Amniotic epithelial cell (primary cell): ENCODE measurements around the gene CPED1.
"Not testable (repeated sequence)": the region's sequence is repeated elsewhere in the genome, so short reads cannot be mapped to it uniquely, and the experiment has no call there.

Experiments
- DNase-seq: peaks from one replicate; pipeline ENCODE4 v3.0.0-alpha.2; 2010; ENCODE audit warnings: low read depth

The CPED1 gene

DNA sequence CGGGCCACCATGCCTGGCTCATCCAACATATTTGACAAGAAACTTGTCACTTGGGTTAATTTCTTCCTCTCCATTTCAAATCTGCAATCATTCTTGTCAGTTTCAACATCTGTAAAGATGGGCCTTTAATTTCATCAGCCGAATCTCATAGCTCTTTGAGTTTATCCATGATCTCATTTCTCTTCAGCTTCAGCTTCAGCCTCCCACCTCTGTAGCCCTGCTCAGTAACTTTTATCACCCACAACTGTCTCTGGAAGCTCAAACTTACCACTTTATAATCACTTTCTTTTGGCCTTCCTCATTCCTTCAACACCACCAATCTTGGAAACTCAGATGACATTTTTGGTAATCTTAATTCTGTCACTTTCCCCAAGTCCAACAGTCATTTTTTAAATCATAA, 83.2 kb downstream of the CPED1 start:
- DNase-seq: no peak

DNA sequence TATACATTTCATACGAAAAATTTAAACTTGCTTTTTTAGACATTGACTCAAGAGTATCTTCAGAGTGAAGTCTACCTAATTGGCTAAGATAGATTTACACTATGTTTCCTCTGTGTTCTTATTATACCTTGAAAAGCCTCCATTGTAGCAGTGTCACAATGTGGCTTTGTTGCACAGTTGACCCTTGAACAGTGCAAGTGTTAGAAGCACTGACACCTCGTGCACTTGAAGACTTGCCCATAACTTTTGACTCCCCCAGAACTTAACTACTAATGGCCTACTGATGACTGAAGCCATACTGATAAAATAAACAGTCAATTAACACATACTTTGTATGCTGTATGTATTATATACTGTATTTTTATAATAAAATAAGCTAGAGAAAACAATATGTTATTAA, 84.3 kb downstream of the CPED1 start:
- no peak for DNase-seq

DNA sequence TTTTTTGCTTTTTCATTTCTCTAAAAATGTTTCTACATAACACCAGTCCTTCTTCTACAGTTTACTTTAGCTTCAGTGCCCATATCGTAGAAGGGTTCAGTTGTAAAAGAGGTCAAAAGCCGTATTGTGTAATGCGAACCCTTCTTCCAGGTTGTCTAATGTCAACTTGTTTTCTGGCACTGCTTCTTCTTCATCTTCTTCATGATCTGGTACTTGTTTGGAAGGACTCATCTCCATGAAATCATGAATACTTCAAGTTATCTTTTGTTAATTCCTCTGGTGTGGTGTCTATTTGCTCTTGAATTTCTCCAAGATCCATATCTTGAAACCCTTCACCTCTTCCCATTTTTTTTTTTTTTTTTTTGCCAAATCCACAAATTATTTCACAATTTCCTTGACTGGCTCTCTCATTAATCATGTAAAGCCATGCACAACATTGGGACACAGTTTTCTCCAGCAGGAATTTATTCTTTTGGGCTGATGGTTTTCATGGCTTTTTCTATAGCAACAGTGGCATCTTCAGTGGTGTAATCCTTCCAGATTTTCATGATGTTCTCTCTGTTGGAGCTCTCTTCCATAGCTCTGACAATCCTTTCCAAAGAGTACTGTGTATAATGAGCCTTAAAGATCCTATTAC, 85.1 kb downstream of the CPED1 start:
- peak; percentile 53 for DNase-seq

DNA sequence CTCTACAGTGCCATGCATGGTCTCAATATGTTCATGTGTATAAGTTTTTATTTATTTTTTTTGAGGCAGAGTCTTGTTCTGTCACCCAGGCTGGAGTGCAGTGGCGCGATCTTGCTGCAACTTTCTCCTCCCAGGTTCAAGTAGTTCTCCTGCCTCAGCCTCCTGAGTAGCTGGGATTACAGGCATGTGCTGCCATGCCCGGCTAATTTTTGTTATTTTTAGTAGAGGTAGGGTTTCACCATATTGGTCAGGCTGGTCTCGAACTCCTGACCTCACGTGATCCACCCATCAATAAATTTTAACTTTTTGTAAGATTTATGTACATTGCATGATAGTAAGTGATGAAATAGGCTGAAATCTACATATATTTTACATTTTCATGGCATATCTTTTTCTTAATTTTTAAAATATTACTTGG, 86.9 kb downstream of the CPED1 start:
- DNase-seq: not testable (repeated sequence)

DNA sequence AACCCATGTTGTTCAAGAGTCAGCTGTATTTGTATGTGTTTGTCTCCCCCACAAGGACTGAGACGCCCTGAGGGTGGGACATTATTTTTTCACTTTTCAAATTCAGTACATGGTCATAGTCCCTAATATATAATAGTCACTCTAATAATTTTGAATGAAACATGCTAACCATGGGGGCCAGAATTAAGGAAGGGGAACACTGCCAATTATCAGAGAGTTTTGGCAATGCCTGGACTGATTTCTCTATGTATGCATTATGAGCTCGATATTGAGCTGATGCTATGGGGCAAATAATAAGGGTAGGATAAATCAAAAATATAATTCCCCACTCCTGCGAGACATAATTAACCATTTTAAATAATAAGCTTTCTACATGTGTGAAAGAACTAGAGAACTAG, 87.4 kb downstream of the CPED1 start:
- no peak for DNase-seq

DNA sequence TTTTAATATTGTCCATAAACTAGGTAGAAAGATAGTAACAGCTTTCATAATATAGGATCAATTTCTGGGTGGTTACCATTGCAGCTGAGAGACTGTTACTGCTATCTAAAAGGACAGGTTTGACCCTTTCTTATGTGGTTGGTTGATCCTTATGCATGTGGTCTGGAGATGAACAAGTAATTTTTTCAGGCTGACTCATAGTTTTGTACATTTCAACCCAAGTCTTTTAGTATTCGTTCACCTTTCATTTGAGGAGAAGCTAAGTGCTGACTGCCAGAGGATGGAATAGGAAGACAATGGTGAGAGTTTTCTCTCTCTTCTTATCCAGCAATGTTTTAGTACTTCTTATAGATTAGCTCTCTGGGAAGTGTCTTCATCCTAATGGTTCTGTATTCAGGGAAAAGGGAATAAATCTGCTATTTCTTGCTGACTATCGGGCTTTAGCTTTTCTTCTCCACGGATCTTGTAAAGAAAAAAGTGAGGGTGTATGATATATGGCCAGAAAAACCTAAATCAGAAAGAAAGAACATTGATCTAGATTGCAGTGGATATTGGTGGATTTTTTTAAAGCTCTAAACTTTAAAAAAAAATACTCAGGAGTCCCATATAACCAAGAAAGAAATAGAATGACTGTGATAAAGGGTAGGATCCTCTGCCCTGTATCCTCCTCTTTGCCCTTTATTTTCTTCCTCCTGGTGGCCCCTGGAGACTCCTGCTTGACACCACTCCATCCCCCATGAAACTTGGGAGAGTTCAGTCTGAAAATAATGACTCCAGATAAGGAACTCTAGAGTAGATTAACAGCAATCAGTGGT, 88.0 kb downstream of the CPED1 start:
- peak; percentile 83 for DNase-seq

DNA sequence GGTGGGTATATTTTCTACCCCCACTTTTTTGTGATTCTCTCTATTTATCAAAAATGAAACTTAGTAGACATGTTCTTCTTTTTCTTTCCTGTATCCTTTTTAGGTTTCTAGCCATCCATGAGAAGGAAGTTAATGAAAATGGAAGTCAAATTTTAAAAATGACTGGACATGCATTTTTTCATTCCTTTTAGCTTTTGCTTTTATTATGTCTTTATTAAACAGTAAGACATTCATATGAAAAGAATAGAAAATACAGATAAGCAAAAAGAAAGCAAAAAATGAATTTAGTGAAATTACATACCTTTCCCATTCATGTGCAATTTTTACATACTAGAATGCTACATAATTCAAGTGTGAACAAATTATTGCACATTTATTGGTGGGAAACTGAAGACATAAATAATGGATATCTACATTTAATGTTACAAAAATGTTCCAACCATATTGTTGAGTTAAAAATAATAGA, 88.7 kb downstream of the CPED1 start:
- DNase-seq: no peak

DNA sequence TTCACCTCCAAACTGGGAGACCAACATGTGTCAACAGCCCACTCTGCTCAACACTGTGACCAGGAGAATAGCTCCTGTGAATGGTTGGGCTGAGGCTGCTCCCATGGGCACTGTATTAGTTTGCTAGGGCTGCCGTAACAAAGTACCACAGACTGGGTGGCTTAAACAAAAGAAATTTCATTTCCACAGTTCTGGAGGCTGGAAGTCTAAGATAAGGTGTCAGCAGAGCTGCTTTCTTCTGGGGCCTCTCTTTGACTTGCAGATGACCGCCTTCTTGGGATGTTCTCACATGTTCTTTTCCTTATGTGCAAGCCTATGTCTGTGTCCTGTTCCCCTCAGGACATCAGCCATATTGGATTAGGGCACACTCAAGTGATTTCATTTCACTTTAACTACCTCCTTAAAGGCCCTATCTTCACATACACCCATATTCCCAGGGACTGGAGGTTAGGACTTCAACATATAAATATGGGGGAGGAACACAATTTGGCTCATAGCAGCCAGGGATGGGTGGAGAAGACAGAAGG, 90.3 kb downstream of the CPED1 start:
- DNase-seq: no peak

DNA sequence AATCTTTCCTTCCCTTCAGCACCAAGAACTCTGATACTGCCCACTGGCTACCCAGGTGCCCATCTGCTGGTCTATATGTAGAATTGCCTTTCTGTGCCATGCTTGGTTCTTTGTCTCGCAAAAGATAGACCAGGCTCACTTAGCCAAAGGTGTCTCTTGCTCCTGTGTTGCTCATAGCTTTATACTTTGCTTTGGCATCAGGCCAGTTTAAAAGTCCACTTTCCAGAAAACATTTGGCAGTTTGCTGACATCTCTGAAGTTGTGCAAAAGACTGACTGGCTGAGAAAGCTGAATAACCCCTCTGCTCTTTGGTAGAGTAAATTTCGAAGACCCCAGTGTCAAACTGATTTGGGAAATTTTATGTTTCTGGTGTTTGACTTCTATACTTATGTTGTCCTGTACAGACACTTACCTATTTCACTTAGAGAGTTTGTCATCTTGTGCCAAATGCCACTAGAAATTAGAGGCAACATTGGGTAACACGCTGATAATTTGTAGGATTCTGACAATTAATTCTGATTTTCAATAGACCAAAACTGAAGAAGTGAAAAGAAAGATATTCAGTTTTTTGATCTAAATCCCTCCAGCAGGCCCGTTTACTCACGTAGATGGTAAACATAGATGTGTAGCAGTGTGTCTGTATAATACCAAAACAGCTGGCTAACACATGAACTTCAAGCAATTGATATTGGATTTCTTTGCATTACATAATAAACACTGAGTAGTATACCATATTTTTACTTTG, 91.1 kb downstream of the CPED1 start:
- DNase-seq: peak; percentile 37

DNA sequence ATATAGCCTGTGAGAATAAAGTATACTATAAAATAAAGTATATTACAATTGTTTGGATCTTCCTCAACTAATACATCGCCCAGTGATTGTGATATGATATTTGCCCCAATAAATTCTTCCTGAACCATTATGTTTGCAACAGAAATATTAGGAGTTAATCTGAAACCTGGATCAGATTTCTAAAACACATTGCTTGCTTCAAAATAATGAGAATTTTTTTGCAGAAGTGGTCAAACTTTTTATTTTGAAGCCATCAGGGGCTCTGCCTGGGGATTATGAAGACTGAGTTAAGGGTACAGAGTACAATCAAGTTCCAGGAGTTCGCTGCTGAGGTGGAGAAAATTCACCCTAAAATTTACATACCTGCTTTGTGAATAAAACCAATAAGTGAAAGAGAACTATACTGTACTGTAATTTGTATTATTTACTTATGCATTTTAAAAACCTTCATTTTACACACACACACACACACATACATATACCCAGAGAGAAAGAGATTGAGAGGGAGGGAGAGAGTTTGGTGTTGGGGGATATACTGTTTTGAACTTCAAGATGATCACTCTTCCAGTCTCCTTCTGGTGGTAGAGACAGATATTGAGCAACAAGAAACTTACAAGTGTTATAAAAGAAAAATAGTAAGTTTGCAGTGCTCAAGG, 91.9 kb downstream of the CPED1 start:
- DNase-seq: no peak

DNA sequence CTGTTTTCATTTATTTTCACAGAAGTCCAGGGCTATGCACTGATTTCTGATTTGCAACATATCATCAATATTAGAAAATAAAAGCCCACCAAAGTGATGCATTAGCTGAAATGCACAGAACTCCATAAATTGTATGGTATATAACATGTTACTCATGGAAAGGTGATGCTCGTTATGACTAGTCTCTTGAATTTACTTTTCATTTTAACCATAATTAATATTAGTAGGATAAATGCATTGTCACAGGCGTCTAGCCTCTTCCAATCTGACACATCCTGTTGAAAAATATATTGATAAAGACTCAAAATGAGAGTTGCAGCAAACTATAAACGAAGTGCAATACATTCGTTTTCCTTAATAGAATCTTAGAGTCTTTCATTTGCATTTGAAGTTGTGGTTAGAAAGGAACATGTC, 92.4 kb downstream of the CPED1 start:
- no peak for DNase-seq

DNA sequence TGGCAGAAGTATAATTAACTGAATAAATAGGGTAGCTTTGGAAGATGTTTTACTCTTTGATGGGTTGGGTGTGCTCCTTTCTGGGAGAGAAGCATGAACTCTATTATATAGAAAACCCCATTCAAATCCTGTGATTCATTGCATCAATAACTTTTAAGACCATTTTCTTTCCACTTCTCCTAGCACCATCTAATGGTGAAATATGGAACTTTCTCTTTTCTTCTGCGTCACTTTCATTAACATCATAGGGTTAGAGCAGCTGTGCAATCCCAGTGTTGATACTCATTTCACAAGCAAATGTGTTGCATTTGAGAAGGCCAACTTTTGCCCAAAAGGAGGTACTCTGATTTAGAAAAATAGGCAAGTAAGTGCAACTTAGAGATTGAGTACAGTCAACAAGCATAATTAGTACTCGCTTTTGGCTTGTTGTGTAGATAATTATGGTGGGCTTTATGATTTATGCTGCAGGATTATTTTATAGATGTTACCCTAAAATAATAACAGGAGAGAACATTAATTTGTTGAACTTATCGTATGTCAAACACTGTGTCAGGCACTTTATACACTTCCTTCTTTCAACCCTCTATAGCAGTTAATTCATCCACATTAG, 92.9 kb downstream of the CPED1 start:
- DNase-seq: peak; percentile 75

DNA sequence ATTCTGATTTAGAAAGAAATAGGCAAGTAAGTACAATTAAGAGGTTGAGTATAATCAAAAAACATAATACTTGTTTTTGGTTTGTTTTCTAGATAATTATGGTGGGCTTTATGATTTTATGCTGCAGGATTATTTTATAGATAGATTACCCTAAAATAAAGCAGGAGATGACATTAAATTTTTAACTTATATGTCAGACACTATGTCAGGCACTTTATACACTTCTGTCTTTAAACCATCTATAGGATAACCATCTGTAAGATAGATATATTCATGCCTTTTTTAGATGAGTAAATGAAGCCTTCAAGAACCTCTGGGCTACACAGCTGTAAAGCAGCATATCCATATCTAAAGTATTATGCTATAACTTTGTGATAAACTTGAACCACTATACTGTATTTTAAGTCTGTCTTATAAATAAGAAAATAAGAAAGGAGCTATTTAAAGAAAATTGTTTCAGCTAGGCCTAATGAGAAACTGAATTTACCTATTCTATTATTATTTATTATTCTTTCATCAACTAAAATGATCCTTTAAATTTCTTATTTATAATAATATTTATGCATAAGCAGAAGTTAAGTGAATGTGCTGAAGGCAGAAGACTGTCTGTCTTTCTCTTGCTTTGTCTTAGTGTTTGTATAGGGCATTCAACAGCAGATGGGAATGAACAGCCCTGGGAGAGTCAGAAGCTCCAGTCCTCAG, 94.0 kb downstream of the CPED1 start:
- no peak for DNase-seq

DNA sequence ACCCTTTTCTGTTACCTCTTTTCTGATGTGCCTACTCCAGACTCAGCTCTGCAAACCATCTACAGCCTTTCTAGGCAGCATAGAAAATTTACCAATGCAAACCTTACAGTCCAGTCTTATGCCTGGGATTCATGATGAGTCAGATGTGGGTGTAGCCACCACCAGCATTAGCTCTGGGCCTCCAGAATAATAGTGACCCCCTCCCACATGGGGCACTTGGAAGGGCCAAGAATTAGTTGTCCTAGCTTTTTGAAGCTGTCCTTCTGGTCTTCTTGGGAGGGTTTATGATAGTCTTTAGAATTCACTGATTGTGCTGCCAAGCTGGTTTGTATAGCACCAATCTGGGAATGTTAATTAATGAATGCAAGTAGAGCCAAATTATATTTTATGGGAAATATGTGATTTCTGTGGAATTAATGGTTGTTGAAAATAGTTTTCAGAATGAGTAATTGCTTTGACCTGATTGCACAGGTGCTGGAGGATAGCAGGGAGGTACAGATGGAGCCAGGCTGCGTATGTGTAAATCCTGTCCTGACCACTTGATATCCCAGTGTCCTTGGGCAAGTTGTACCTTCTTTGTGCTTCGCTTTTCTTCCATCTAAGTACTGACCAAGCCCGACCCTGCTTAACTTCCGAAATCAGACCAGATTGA, 94.8 kb downstream of the CPED1 start:
- peak; percentile 58 for DNase-seq

DNA sequence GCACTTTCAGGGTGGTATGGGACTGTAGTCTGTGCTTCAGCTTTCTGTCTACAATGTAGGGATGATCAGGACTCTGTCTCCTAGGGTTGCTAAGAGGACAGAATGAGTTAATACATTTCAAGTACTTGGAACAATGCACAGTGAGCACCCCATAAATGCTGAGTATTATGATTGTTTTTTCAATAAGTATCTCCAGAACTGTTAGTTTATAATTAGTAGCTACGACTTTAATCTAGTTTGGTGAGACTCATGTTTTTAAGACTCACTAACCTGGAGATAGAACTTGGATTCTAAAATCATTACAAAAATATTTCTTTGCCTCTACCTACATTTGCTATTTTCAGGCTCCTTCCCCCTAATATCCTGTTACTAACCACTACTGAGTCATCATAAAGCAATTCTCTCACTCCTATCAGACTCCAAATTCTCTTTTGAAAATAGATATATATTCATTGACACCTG, 95.3 kb downstream of the CPED1 start:
- DNase-seq: peak; percentile 26

DNA sequence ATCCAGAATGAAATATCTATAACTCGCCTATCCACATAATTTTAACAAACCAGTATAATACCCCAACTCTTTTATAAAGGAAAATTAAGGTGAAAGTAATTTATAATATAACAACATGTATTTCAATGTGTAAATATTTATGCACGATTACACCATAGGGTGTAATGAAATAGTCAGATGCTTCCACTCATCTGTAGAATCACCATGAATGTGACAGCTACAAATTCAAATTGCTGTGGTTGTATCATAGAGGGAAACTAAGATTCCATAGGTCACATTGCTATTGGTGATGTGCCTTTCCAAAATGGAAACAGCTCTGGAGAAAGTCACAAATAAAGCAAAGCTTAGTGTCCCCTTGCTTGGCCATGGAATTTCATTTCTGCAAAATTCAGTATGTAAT, 95.7 kb downstream of the CPED1 start:
- DNase-seq: peak; percentile 36

DNA sequence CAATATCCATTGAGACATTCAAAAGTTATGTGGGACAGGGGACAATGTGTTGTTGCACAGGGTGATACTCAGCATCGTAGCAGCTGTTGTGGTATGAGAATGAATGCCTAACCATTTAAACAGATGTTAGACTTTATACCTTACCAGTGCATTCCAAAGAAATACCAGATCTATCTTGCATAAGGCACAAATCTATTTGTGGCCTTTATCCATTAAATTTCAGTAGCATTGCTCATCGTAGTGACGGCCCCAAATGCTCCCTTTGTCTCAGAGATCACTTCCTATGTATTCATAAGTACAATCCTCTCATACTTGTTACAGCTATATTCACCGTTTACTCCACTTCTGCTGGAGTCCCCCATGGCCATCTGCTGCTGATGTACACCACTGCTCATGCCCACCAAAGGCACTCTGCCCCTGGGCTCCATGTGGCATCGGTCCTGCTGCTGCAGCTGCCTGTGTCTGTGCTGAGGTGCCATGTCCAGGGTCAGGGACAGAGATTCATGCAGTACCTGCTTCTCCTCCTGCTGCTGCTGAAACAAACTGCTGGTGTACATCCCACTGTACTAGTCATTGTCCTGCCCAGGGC, 96.3 kb downstream of the CPED1 start:
- DNase-seq: peak; percentile 53

DNA sequence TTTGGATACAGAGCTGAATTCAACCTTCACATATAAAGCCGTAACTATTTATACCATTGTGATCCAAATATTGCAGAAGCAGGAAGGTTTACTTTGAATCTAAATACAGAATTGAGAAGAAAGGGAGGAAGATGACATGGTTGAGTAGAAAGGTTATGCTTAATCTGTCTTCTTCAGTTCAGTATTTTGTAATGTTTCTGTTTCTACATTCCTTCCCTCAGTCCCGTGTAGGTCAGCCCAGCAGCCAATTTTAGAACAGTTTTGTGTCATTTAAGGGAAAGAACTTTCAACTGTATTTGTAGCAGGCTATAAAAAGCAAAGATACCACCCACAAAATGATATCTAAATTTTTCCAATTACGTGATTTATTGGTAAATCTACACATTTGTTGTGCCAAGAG, 97.4 kb downstream of the CPED1 start:
- DNase-seq: no peak

DNA sequence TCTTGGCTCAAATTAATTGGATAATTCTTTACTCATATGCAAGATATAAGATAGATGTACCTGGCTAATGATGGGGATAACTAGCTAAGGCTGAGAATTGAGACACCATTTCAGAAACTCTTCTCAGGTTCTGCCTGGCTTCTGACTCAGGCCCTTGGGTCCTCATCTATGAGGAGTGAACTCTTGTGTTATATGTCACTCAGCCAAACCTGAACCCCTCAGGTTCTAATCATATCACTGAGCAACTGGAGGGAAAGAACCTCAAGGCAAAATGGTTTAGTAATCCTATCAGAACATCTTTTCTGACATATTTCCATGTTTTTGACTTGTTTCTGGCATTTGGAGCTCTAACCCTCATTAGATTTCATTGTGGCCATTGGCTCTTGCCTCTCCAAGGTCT, 100.4 kb downstream of the CPED1 start:
- no peak for DNase-seq

DNA sequence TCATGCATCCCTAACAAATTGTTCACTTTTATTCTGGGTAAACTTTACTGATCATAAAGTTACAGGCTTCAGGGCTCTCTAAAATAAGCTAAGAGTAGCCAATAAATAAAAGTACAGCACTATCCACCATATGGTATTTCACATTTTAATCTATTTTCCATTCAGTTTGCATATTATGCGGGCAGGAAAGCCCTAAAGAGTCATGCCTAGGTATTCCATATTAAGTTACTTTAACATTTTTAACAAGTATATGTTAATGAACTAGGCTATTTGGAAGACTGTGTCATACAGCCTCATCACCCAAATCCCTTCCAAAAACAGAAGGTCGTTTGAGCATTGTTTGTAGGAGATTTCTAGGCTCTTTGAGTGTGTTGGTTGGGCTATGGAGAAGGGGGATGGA, 106.3 kb downstream of the CPED1 start:
- no peak for DNase-seq
